ENCODE measurements around the gene NME7. TPM values are rescaled to one million over a fixed set of nuclear protein-coding genes. Genes with fewer than 3 reads are reported as not detected.

Gene NME7
- total RNA-seq, 2 donors from 2014 or later = 8.8 to 10.8 TPM

GRCh38 chr1:169143346-169143745 is 224.3 kb downstream of the NME7 start:
- Mint-ChIP-seq H3K27me3 (no peaks in the 10 kb centered on the region), H3K9me3 (no peaks in the 10 kb centered on the region), H3K27ac (no peak overlapping the region), H3K36me3 (no peaks in the 10 kb centered on the region), H3K4me1 (ENCODE audit: low read depth in 2 of 2) (peaks cover 3 to 6% of the 10 kb centered on the region in 2 donors), H3K4me3 (no peak overlapping the region)
- ATAC-seq (no peak), DNase-seq (ENCODE audit: low spot score) (no peak)

GRCh38 chr1:169142129-169142528 is 225.5 kb downstream of the NME7 start:
- ATAC-seq = no peak
- Mint-ChIP-seq H3K4me1 (ENCODE audit: low read depth in 2 of 2) (peaks cover 3 to 6% of the 10 kb centered on the region in 2 donors), H3K27ac (no peak overlapping the region), H3K4me3 (no peak overlapping the region), H3K9me3 (no peaks in the 10 kb centered on the region), H3K27me3 (no peaks in the 10 kb centered on the region), H3K36me3 (no peaks in the 10 kb centered on the region)
- DNase-seq (ENCODE audit: low spot score) = no peak

DNA sequence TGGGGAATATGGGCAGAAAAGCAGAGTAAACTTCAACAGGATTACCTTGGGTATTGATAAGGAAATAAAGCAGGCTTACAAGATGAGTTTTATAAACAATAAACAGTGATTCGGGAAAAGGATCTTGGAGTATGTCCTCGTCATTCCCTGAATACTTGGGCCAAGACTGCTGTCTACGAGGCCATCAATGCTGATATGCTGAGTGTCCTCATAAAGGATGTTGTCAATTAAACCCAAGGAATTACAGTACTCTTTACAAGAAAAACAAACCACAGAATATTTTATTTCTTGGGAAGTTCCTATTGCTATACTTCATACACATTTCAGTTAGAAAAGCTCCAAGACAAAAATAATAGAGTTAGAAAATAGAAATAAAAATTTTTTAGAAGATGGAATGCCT is 226.2 kb downstream of the NME7 start:
- H3K27me3 Mint-ChIP-seq = no peaks in the 10 kb centered on the region
- no peaks in the 10 kb centered on the region for H3K36me3 Mint-ChIP-seq
- no peaks in the 10 kb centered on the region for H3K9me3 Mint-ChIP-seq
- no peak overlapping the region for H3K4me3 Mint-ChIP-seq
- H3K27ac Mint-ChIP-seq = no peak overlapping the region
- no peak for ATAC-seq
- peaks cover 3 to 6% of the 10 kb centered on the region in 2 donors for H3K4me1 Mint-ChIP-seq (ENCODE audit: low read depth in 2 of 2)
- DNase-seq (ENCODE audit: low spot score) = no peak

GRCh38 chr1:169138866-169139670 is 228.5 kb downstream of the NME7 start:
- peak in 1 of 2 donors; percentile 64 for ATAC-seq
- H3K27ac Mint-ChIP-seq = peak overlapping the region in 1 of 2 donors; percentile 48

DNA sequence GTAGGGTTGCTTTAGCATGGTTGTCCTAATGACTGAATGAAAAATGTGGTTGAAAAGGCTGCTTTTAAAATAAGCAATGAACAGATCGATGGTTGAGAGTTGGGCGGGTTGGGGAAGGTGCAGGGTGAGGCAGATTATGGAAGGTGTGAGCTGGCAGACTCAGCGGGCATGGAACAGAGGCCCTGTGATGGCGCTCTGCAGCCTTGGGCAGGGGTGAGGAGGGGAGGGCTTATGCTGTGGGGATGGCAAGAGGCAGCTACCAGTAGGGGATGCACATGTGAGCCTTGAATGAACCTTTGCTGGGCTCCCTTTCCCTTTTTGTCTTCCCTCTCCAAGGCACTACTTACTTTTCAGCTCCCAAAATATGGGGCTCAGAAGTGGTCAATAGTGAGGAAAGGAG is 230.2 kb downstream of the NME7 start:
- ATAC-seq (no peak), DNase-seq (ENCODE audit: low spot score) (no peak)
- no peaks in the 10 kb centered on the region for H3K9me3 Mint-ChIP-seq
- no peaks in the 10 kb centered on the region for H3K36me3 Mint-ChIP-seq
- H3K4me1 Mint-ChIP-seq (ENCODE audit: low read depth in 2 of 2) = peaks cover 15 to 25% of the 10 kb centered on the region in 2 donors
- no peaks in the 10 kb centered on the region for H3K27me3 Mint-ChIP-seq
- H3K27ac Mint-ChIP-seq = no peak overlapping the region
- H3K4me3 Mint-ChIP-seq = no peak overlapping the region

More at GRCh38 chr1:169138866-169139670, 228.5 kb downstream of the NME7 start:
- Mint-ChIP-seq H3K4me3 (peak overlapping the region; percentile 11), H3K9me3 (no peaks in the 10 kb centered on the region), H3K27me3 (no peaks in the 10 kb centered on the region), H3K36me3 (no peaks in the 10 kb centered on the region), H3K4me1 (ENCODE audit: low read depth in 2 of 2) (peaks cover 3 to 9% of the 10 kb centered on the region in 2 donors)
- no peak for DNase-seq (ENCODE audit: low spot score)

DNA sequence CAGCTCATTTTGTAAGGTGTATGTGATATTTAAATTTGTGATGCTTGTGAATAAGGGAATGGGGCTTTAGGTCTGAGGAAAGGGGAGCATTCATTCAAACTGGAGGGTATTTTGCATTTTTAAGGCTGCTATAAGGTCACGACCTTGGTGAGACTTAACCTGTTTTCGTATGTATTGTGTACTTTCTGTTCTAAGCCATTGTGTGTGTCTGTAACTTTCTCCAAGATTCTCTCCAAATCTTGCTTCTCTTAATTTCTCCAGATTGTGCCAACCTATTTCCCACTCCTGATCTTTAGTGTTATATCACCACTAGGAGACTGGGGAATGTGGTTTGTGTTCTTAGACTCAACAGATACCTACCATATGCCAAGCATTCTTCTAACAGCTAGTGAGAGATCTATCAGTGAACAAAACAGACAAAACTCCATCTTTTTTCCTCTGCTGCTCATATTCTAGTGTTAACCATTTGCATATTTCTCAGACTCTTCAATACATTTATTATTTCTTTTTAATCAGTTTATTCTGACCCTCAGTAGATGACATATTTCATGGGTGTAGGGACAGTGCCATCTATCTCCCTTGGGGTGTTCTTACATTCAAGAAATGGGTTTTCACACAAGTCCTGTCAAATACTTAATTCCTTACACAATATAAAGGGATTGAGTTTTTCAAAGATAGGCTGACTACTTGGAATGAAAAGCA is 233.6 kb downstream of the NME7 start:
- Mint-ChIP-seq H3K4me3 (peak overlapping the region; percentile 56), H3K27ac (peak overlapping the region in 1 of 2 donors; percentile 34)
- no peak for ATAC-seq

GRCh38 chr1:169133228-169133576 is 234.4 kb downstream of the NME7 start:
- no peaks in the 10 kb centered on the region for H3K36me3 Mint-ChIP-seq
- H3K9me3 Mint-ChIP-seq = no peaks in the 10 kb centered on the region
- H3K27me3 Mint-ChIP-seq = peaks cover 0 to 3% of the 10 kb centered on the region in 2 donors
- ATAC-seq = peak; percentile 85 to 88
- peak overlapping the region; percentile 34 to 73 for H3K27ac Mint-ChIP-seq
- DNase-seq (ENCODE audit: low spot score) = peak; percentile 64
- H3K4me3 Mint-ChIP-seq = peak overlapping the region; percentile 56
- H3K4me1 Mint-ChIP-seq (ENCODE audit: low read depth in 2 of 2) = peaks cover 18 to 24% of the 10 kb centered on the region in 2 donors

More for the DNA sequence above, 233.6 kb downstream of the NME7 start:
- Mint-ChIP-seq H3K36me3 (no peaks in the 10 kb centered on the region), H3K4me1 (ENCODE audit: low read depth in 2 of 2) (peaks cover 21 to 27% of the 10 kb centered on the region in 2 donors), H3K27me3 (peaks cover 0 to 3% of the 10 kb centered on the region in 2 donors), H3K9me3 (no peaks in the 10 kb centered on the region)
- no peak for DNase-seq (ENCODE audit: low spot score)

DNA sequence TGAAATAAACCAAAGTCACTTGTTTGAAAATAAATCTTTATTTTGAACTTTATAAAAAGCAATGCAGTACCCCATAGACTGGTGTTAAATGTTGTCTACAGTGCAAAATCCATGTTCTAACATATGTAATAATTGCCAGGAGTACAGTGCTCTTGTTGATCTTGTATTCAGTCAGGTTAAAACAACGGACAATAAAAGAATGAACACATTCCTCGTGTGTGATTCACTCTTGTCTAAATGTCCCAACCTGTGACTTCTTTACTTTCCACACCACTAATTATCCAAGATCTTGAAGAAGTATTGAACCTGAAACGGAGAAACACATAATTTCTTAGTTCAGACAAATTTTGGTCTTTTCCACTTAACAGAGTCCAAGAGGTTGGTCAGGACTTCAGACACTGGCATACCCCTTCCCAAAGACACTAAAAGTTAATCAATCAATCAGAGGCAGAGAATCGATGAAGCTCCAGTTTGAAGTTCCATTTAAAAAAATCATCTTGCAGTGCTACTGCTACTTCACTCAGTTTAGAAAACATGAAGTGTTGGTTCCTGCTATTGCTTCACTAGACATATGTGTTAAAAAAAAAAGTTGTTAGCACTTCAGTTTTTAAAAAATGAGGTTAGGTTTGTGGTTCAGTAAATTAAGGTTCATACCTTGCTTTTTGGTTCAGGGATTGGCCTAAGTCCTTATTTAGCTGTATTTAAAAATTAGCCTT is 234.9 kb downstream of the NME7 start:
- Mint-ChIP-seq H3K4me3 (peak overlapping the region; percentile 56), H3K27ac (peak overlapping the region; percentile 34 to 73), H3K27me3 (peaks cover 0 to 3% of the 10 kb centered on the region in 2 donors), H3K36me3 (no peaks in the 10 kb centered on the region), H3K4me1 (ENCODE audit: low read depth in 2 of 2) (peaks cover 18 to 24% of the 10 kb centered on the region in 2 donors), H3K9me3 (no peaks in the 10 kb centered on the region)
- no peak for DNase-seq (ENCODE audit: low spot score)
- peak; percentile 49 to 67 for ATAC-seq

GRCh38 chr1:169130683-169131082 is 236.9 kb downstream of the NME7 start:
- no peaks in the 10 kb centered on the region for H3K36me3 Mint-ChIP-seq
- peaks cover 0 to 3% of the 10 kb centered on the region in 2 donors for H3K27me3 Mint-ChIP-seq
- ATAC-seq (no peak), DNase-seq (ENCODE audit: low spot score) (no peak)
- H3K4me3 Mint-ChIP-seq = no peak overlapping the region
- no peaks in the 10 kb centered on the region for H3K9me3 Mint-ChIP-seq
- no peak overlapping the region for H3K27ac Mint-ChIP-seq
- H3K4me1 Mint-ChIP-seq (ENCODE audit: low read depth in 2 of 2) = peaks cover 18 to 24% of the 10 kb centered on the region in 2 donors

DNA sequence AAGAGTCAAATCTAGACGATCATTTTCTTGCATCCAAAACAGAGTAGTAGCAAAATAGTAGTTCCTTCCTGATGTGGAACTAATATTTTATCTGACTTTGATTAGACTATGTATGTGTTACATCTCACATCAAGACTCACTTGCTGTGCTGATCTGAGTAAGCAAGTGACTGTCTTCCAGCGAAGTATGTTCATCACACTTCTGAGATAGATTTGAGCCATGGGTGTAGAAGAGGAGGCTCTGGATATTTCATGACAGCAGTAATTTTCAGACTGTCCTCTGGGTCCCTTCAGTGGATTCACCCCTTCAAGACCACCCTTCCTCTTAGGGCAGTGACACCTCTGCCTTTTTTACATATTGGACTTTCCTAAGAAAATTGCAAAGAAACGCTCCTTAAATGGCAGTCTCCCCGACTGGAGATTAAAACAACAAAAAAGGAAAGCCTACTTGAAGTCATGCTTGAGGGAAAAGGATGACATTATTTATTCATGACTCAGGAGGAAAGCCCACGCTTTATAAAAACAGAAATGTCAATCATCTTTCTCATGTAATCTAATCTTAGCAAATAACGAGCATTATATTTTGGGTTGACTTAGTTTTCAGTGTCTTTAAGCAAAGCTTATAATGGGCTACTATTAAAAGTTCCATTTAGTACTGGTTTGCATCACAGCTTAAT is 238.3 kb downstream of the NME7 start:
- Mint-ChIP-seq H3K27me3 (peaks cover 0 to 3% of the 10 kb centered on the region in 2 donors), H3K4me3 (no peak overlapping the region), H3K27ac (no peak overlapping the region), H3K36me3 (no peaks in the 10 kb centered on the region), H3K4me1 (ENCODE audit: low read depth in 2 of 2) (peaks cover 18 to 22% of the 10 kb centered on the region in 2 donors), H3K9me3 (no peaks in the 10 kb centered on the region)
- DNase-seq (ENCODE audit: low spot score) (no peak), ATAC-seq (no peak)

DNA sequence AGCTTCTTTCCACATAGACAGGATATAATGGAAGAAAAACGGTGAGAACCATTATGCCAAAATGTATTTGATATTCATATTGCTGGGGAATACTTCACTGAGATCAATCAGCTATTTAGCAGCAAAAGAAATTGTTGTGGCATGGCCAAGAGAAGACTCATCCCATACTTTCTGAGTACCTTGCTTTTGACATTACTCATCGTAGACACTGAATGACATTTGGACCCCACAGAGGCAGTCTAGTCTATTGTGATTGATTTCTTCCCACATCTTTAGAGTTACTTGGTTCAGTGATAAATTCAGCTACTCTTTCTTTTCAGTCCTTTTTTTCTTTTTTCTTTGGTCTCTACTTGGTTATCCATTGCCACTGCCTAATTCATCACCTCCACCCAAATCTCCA is 239.0 kb downstream of the NME7 start:
- ATAC-seq = no peak
- DNase-seq (ENCODE audit: low spot score) = no peak
- Mint-ChIP-seq H3K27me3 (peaks cover 0 to 3% of the 10 kb centered on the region in 2 donors), H3K36me3 (no peaks in the 10 kb centered on the region), H3K27ac (no peak overlapping the region), H3K9me3 (no peaks in the 10 kb centered on the region), H3K4me1 (ENCODE audit: low read depth in 2 of 2) (peaks cover 14 to 15% of the 10 kb centered on the region in 2 donors), H3K4me3 (no peak overlapping the region)

- Mint-ChIP-seq H3K9me3 (no peaks in the 10 kb centered on the region), H3K27ac (no peak overlapping the region), H3K27me3 (peaks cover 0 to 3% of the 10 kb centered on the region in 2 donors), H3K4me1 (ENCODE audit: low read depth in 2 of 2) (peaks cover 4 to 6% of the 10 kb centered on the region in 2 donors), H3K36me3 (no peaks in the 10 kb centered on the region), H3K4me3 (no peak overlapping the region)
- DNase-seq (ENCODE audit: low spot score) (no peak), ATAC-seq (no peak)
Measured at GRCh38 chr1:169127305-169127704, 240.3 kb downstream of the NME7 start.

- ATAC-seq (no peak), DNase-seq (ENCODE audit: low spot score) (no peak)
- Mint-ChIP-seq H3K27ac (no peak overlapping the region), H3K4me1 (ENCODE audit: low read depth in 2 of 2) (peaks cover 0 to 9% of the 10 kb centered on the region in 2 donors), H3K36me3 (no peaks in the 10 kb centered on the region), H3K9me3 (no peaks in the 10 kb centered on the region), H3K4me3 (no peak overlapping the region), H3K27me3 (peaks cover 0 to 3% of the 10 kb centered on the region in 2 donors)
Measured at GRCh38 chr1:169126335-169126734, 241.3 kb downstream of the NME7 start.
